Measurements from ENCODE around the gene DYSF.

The DYSF gene

GRCh38 chr2:71557321-71557720, 104.0 kb downstream of the DYSF start:
- WGBS, 2 experiments = 86 to 88% methylated on average over 6 of the region's 6 CpGs
- H3K4me1 ChIP-seq (ENCODE audit: control insufficient read depth, insufficient read depth, low read length) = no peaks in the 10 kb centered on the region
- H3K27ac ChIP-seq (ENCODE audit: insufficient read depth, low read depth, low read length, poor library complexity, severe bottlenecking) = no peak overlapping the region
- H3K36me3 ChIP-seq (ENCODE audit: control insufficient read depth, insufficient read depth, low read length) = no peaks in the 10 kb centered on the region
- H3K4me3 ChIP-seq (ENCODE audit: insufficient read depth, low read depth, low read length) = no peak overlapping the region
- no peaks in the 10 kb centered on the region for H3K27me3 ChIP-seq (ENCODE audit: control insufficient read depth, insufficient read depth, low read length, poor library complexity, severe bottlenecking)
- H3K9me3 ChIP-seq (ENCODE audit: control insufficient read depth, low read length) = no peaks in the 10 kb centered on the region

- H3K36me3 ChIP-seq (ENCODE audit: control insufficient read depth, insufficient read depth, low read length) = no peaks in the 10 kb centered on the region
- H3K27me3 ChIP-seq (ENCODE audit: control insufficient read depth, insufficient read depth, low read length, poor library complexity, severe bottlenecking) = no peaks in the 10 kb centered on the region
- WGBS, 2 experiments = 88 to 89% methylated on average over 10 of the region's 10 CpGs
These were observed 105.1 kb downstream of the DYSF start for GRCh38 chr2:71558300-71559051.

GRCh38 chr2:71559080-71559827, 105.9 kb downstream of the DYSF start:
- 92 to 93% methylated on average over 15 of the region's 15 CpGs for WGBS, 2 experiments
- no peaks in the 10 kb centered on the region for H3K9me3 ChIP-seq (ENCODE audit: control insufficient read depth, low read length)
- H3K27ac ChIP-seq (ENCODE audit: insufficient read depth, low read depth, low read length, poor library complexity, severe bottlenecking) = no peak overlapping the region
- H3K27me3 ChIP-seq (ENCODE audit: control insufficient read depth, insufficient read depth, low read length, poor library complexity, severe bottlenecking) = no peaks in the 10 kb centered on the region
- H3K4me3 ChIP-seq (ENCODE audit: insufficient read depth, low read depth, low read length) = no peak overlapping the region
- no peaks in the 10 kb centered on the region for H3K36me3 ChIP-seq (ENCODE audit: control insufficient read depth, insufficient read depth, low read length)
- no peaks in the 10 kb centered on the region for H3K4me1 ChIP-seq (ENCODE audit: control insufficient read depth, insufficient read depth, low read length)

More at GRCh38 chr2:71558300-71559051, 105.1 kb downstream of the DYSF start:
- H3K9me3 ChIP-seq (ENCODE audit: control insufficient read depth, low read length) = no peaks in the 10 kb centered on the region
- no peaks in the 10 kb centered on the region for H3K4me1 ChIP-seq (ENCODE audit: control insufficient read depth, insufficient read depth, low read length)
- H3K27ac ChIP-seq (ENCODE audit: insufficient read depth, low read depth, low read length, poor library complexity, severe bottlenecking) = no peak overlapping the region
- no peak overlapping the region for H3K4me3 ChIP-seq (ENCODE audit: insufficient read depth, low read depth, low read length)

GRCh38 chr2:71559828-71560637, 106.7 kb downstream of the DYSF start:
- H3K36me3 ChIP-seq (ENCODE audit: control insufficient read depth, insufficient read depth, low read length) = no peaks in the 10 kb centered on the region
- no peaks in the 10 kb centered on the region for H3K4me1 ChIP-seq (ENCODE audit: control insufficient read depth, insufficient read depth, low read length)
- 89% methylated on average over 30 to 31 of the region's 31 CpGs for WGBS, 2 experiments
- H3K27ac ChIP-seq (ENCODE audit: insufficient read depth, low read depth, low read length, poor library complexity, severe bottlenecking) = no peak overlapping the region
- H3K27me3 ChIP-seq (ENCODE audit: control insufficient read depth, insufficient read depth, low read length, poor library complexity, severe bottlenecking) = no peaks in the 10 kb centered on the region
- H3K9me3 ChIP-seq (ENCODE audit: control insufficient read depth, low read length) = no peaks in the 10 kb centered on the region
- no peak overlapping the region for H3K4me3 ChIP-seq (ENCODE audit: insufficient read depth, low read depth, low read length)

- Histone ChIP-seq H3K9me3 (ENCODE audit: control insufficient read depth, low read length) (no peaks in the 10 kb centered on the region), H3K27me3 (ENCODE audit: control insufficient read depth, insufficient read depth, low read length, poor library complexity, severe bottlenecking) (no peaks in the 10 kb centered on the region), H3K27ac (ENCODE audit: insufficient read depth, low read depth, low read length, poor library complexity, severe bottlenecking) (no peak overlapping the region), H3K4me3 (ENCODE audit: insufficient read depth, low read depth, low read length) (no peak overlapping the region), H3K36me3 (ENCODE audit: control insufficient read depth, insufficient read depth, low read length) (no peaks in the 10 kb centered on the region), H3K4me1 (ENCODE audit: control insufficient read depth, insufficient read depth, low read length) (no peaks in the 10 kb centered on the region)
- 90 to 93% methylated on average over 20 of the region's 20 CpGs for WGBS, 2 experiments
These were observed 107.3 kb downstream of the DYSF start for GRCh38 chr2:71560638-71561011.

- Histone ChIP-seq H3K4me1 (ENCODE audit: control insufficient read depth, insufficient read depth, low read length) (no peaks in the 10 kb centered on the region), H3K4me3 (ENCODE audit: insufficient read depth, low read depth, low read length) (no peak overlapping the region), H3K27me3 (ENCODE audit: control insufficient read depth, insufficient read depth, low read length, poor library complexity, severe bottlenecking) (no peaks in the 10 kb centered on the region), H3K9me3 (ENCODE audit: control insufficient read depth, low read length) (no peaks in the 10 kb centered on the region), H3K27ac (ENCODE audit: insufficient read depth, low read depth, low read length, poor library complexity, severe bottlenecking) (no peak overlapping the region), H3K36me3 (ENCODE audit: control insufficient read depth, insufficient read depth, low read length) (no peaks in the 10 kb centered on the region)
- WGBS, 2 experiments = 90 to 92% methylated on average over 15 of the region's 15 CpGs
These were observed 108.3 kb downstream of the DYSF start for GRCh38 chr2:71561441-71562267.

GRCh38 chr2:71562518-71562917, 109.2 kb downstream of the DYSF start:
- WGBS, 2 experiments = 79 to 80% methylated on average over 7 of the region's 7 CpGs
- Histone ChIP-seq H3K9me3 (ENCODE audit: control insufficient read depth, low read length) (no peaks in the 10 kb centered on the region), H3K27me3 (ENCODE audit: control insufficient read depth, insufficient read depth, low read length, poor library complexity, severe bottlenecking) (no peaks in the 10 kb centered on the region), H3K4me3 (ENCODE audit: insufficient read depth, low read depth, low read length) (no peak overlapping the region), H3K36me3 (ENCODE audit: control insufficient read depth, insufficient read depth, low read length) (no peaks in the 10 kb centered on the region), H3K27ac (ENCODE audit: insufficient read depth, low read depth, low read length, poor library complexity, severe bottlenecking) (no peak overlapping the region), H3K4me1 (ENCODE audit: control insufficient read depth, insufficient read depth, low read length) (no peaks in the 10 kb centered on the region)

- no peaks in the 10 kb centered on the region for H3K27me3 ChIP-seq (ENCODE audit: control insufficient read depth, insufficient read depth, low read length, poor library complexity, severe bottlenecking)
- 92 to 94% methylated on average over 11 of the region's 11 CpGs for WGBS, 2 experiments
- H3K9me3 ChIP-seq (ENCODE audit: control insufficient read depth, low read length) = no peaks in the 10 kb centered on the region
- H3K4me1 ChIP-seq (ENCODE audit: control insufficient read depth, insufficient read depth, low read length) = no peaks in the 10 kb centered on the region
- H3K27ac ChIP-seq (ENCODE audit: insufficient read depth, low read depth, low read length, poor library complexity, severe bottlenecking) = no peak overlapping the region
- no peaks in the 10 kb centered on the region for H3K36me3 ChIP-seq (ENCODE audit: control insufficient read depth, insufficient read depth, low read length)
- no peak overlapping the region for H3K4me3 ChIP-seq (ENCODE audit: insufficient read depth, low read depth, low read length)
These were observed 110.5 kb downstream of the DYSF start for GRCh38 chr2:71563872-71564271.

- H3K27ac ChIP-seq (ENCODE audit: insufficient read depth, low read depth, low read length, poor library complexity, severe bottlenecking) = no peak overlapping the region
- no peaks in the 10 kb centered on the region for H3K9me3 ChIP-seq (ENCODE audit: control insufficient read depth, low read length)
- H3K27me3 ChIP-seq (ENCODE audit: control insufficient read depth, insufficient read depth, low read length, poor library complexity, severe bottlenecking) = no peaks in the 10 kb centered on the region
- no peak overlapping the region for H3K4me3 ChIP-seq (ENCODE audit: insufficient read depth, low read depth, low read length)
- H3K4me1 ChIP-seq (ENCODE audit: control insufficient read depth, insufficient read depth, low read length) = no peaks in the 10 kb centered on the region
- 92 to 98% methylated on average over 5 of the region's 5 CpGs for WGBS, 2 experiments
- no peaks in the 10 kb centered on the region for H3K36me3 ChIP-seq (ENCODE audit: control insufficient read depth, insufficient read depth, low read length)
These were observed 111.0 kb downstream of the DYSF start for GRCh38 chr2:71564361-71564760.

Data from ectodermal cell (in vitro differentiated cells).